GM20000 (cell line): ENCODE measurements around the gene CUL3.

Experiments
- DNase-seq: peaks from one replicate; pipeline ENCODE4 v3.0.0; 2012; ENCODE audit warnings: low spot score
- TF ChIP-seq, protein P1 (sequence below): IDR thresholded peaks from 2 replicates; pipeline ENCODE4 v1.5.1; 2012; ENCODE audit warnings: mild to moderate bottlenecking, control low read depth; ENCODE audit errors: extremely low read depth, missing control alignments

The CUL3 gene

DNA sequence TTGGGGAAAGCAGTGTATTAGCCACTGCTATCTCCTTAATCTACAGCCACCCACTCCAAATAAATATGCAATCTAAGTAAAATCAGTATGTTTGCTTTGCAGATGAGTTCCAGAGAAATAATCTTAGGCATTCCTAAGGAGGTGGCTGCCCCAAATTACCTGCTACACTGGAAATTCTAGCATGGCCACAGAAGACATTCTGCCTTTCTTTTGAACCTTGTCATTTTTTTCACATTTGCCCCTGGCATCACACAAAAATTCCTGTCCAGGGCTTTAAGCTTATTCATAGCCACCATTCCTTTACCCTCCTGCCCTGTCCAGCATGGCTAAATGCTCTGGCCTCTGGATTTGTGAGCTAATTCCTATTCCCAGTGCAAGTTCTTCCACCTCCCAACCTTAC is 146.4 kb downstream of the CUL3 start:
- DNase-seq = no peak
- TF ChIP-seq, protein P1, sequence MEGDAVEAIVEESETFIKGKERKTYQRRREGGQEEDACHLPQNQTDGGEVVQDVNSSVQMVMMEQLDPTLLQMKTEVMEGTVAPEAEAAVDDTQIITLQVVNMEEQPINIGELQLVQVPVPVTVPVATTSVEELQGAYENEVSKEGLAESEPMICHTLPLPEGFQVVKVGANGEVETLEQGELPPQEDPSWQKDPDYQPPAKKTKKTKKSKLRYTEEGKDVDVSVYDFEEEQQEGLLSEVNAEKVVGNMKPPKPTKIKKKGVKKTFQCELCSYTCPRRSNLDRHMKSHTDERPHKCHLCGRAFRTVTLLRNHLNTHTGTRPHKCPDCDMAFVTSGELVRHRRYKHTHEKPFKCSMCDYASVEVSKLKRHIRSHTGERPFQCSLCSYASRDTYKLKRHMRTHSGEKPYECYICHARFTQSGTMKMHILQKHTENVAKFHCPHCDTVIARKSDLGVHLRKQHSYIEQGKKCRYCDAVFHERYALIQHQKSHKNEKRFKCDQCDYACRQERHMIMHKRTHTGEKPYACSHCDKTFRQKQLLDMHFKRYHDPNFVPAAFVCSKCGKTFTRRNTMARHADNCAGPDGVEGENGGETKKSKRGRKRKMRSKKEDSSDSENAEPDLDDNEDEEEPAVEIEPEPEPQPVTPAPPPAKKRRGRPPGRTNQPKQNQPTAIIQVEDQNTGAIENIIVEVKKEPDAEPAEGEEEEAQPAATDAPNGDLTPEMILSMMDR = no peak

DNA sequence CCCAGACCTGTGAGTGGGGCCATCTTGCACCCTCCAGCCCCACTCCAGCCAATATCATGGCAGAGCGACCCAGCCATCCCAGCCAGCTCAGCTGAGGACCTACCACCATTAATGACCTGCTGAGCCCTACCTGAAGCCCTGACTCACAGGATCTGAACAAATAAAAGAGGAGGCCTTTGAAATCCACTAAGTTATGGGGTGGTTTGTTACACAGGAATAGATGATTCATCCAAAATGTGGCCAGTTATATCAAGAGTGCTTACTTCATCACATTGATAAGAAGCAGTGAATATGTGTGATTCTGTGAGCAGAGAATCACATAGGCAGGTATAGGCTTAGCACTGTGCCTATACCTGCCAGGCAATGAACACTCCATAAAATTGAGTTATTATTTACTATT is 148.5 kb downstream of the CUL3 start:
- TF ChIP-seq, protein P1 = no peak
- no peak for DNase-seq

DNA sequence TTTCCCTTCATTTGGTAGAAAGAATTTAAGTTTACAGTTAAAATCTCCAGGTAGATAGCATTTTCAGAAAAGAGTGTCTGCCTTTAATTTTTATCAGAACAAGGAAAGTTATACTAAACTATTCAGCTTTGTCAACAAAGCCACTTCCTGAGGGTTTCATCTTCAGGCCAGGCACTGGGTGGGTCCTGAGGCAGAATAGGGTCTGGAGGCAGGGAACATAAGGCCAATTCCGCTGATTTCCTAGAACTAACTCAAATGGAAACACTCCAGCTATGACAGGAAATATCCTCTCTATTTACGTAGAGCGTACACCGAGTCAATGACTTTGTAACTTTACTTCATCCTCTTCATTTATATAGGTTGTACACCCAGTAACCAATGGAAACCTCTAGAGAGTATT is 150.5 kb downstream of the CUL3 start:
- TF ChIP-seq, protein P1 = no peak
- DNase-seq = no peak

DNA sequence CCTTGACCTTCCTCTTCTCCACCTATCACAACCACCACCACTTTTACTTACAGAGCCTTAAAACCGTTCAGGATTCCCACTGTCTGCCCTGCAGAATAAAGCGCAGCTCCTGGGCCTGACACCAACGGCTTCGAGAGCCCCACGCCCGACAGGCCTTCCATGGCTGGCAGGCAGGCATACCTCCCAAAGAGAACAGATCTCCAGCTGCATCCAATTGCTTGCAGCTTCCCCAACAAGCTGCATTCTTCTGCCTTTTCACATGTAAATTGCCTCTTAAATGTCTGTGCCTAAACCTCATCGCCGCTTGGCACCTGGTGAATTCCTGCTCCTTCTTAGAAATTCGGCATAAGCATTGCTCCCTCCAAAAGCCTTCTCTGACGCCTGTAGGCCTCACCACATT is 151.7 kb downstream of the CUL3 start:
- no peak for DNase-seq
- TF ChIP-seq, protein P1 = no peak

DNA sequence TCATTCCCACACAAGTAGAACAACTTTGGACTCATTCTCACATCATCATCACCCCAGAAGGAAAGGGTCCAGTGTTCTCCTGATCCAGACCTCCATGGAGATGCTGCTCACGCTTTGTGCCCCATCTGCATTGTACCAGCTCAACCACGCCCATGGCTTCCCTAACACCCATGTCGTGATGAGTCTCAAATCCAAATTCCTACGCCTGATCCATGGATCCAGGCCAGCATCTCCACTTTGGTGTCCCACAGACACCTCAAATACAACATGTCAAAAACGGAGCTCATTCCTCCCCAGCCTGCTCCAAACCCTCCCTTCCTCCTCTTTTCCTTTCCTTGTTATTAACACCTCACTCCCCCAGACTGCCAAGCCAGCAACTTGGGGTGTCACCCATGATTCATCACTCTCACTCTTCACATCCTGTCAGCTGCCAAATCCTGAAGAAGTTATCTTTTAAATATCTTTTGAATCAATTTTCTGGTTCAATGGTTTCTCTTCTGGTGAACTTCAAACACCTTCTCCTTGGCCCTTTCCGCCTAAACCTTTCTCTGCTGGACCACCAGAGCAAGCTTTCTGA is 153.1 kb downstream of the CUL3 start:
- TF ChIP-seq, protein P1 = no peak
- DNase-seq = no peak

DNA sequence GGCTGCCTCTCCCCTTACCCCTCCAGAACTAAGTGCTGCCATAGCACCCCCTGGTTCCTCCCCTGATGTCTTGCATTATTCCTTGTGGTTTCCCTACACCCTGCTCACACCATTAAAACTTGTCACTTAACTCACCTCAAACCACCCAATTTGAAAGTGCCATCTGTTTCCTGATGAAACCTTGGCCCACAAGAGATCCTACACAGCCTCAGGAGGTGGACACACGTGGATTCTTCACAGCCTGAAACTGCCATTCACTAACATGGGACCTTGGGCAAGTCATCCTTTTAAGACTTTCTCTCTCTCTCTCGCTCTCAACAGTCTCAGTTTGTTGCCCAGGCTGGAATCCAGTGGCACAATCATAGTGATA is 155.7 kb downstream of the CUL3 start:
- TF ChIP-seq, protein P1 = no peak
- DNase-seq = no peak

DNA sequence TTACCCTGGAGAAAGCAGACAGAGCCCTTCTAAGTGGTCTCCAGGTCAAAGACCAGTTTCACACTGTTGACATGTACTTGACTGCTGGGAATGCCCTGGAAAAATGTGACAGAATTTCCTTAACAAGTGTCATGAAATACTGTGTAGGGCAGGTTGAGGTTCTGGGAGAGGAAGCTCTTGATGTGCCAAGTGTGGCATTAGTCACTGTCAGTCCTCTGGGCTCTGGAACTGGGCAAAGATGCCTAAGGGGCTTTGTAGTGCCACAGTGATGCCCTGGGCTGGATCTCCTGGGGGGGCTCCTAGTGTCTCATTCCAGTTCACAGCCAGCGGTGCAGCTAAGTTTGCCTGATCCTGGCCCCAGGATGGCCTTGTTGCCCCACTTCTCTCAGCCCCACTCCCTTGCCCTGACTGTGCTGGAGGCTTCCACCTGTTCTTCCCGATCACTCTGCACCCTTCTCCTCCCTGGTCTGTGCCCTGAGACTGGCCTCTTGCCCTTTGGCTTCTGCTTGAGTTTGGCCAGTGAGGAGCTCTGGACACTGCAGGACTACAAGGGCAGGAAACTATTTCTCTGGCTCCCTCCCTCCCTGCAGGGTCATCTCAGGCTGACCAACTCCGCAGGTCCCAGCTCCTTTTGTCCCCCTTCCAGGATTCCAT is 156.2 kb downstream of the CUL3 start:
- TF ChIP-seq, protein P1 = no peak
- DNase-seq = no peak
